CD14-positive monocyte (primary cell): ENCODE results near the gene MAGEF1. TPM values are rescaled to one million over a fixed set of nuclear protein-coding genes. Genes with fewer than 3 reads are reported as not detected.

Source experiments
- DNase-seq, 3 donors: peaks; one replicate each; pipeline ENCODE4 v3.0.0-alpha.2; 2011 to 2022
- H2AFZ ChIP-seq: 2 replicates; pipeline ENCODE4 v1.6.0; 2012; ENCODE audit warnings: mild to moderate bottlenecking, low read depth, low read length, inconsistent platforms; ENCODE audit not compliant: insufficient read depth, poor library complexity, severe bottlenecking
- H3K27ac ChIP-seq, 2 donors: 1 replicate in 1 of 2; 2 replicates in 1 of 2; pipeline ENCODE4 v1.5.1; 2012 to 2013; ENCODE audit warnings: low read length in 2 of 2, control low read depth in 1 of 2, inconsistent platforms in 1 of 2, low read depth in 1 of 2, mild to moderate bottlenecking in 1 of 2
- H3K27me3 ChIP-seq, 2 donors: one replicate each; pipeline versions ENCODE4 v1.6.0 to v1.6.1; 2011 to 2013; ENCODE audit warnings: low read length in 2 of 2; ENCODE audit not compliant: control insufficient read depth in 2 of 2, insufficient read depth in 2 of 2
- H3K36me3 ChIP-seq, 2 donors: replicated peaks in 1 of 2; 1 replicate in 1 of 2; 2 replicates in 1 of 2; pipeline versions ENCODE4 v1.5.1 to v1.6.1; 2012 to 2013; ENCODE audit warnings: low read length in 2 of 2, control low read depth in 1 of 2, inconsistent platforms in 1 of 2, mild to moderate bottlenecking in 1 of 2; ENCODE audit not compliant: insufficient read depth in 2 of 2, control insufficient read depth in 1 of 2
- H3K4me1 ChIP-seq, 2 donors: 1 replicate in 1 of 2; 2 replicates in 1 of 2; pipeline versions ENCODE4 v1.5.1 to v1.6.1; 2012 to 2013; ENCODE audit warnings: low read length in 2 of 2, control low read depth in 1 of 2, inconsistent platforms in 1 of 2, mild to moderate bottlenecking in 1 of 2, moderate library complexity in 1 of 2; ENCODE audit not compliant: insufficient read depth in 2 of 2, control insufficient read depth in 1 of 2
- H3K4me2 ChIP-seq: replicated peaks from 2 replicates; pipeline ENCODE3; 2012; ENCODE audit warnings: low read length, moderate library complexity, mild to moderate bottlenecking; ENCODE audit not compliant: poor library complexity, severe bottlenecking; ENCODE audit errors: extremely low read depth
- H3K4me3 ChIP-seq, 3 experiments: fragments of 200-600 bp in 1 of 3; sonication (generic) in 1 of 3; replicated peaks in 1 of 3; 1 replicate in 2 of 3; 2 replicates in 1 of 3; pipeline ENCODE4 v1.5.1; 2011 to 2013; ENCODE audit warnings: low read length in 3 of 3, mild to moderate bottlenecking in 3 of 3, control low read depth in 2 of 3, low read depth in 2 of 3, inconsistent platforms in 1 of 3, moderate library complexity in 1 of 3
- H3K79me2 ChIP-seq: 2 replicates; pipeline ENCODE4 v1.6.0; 2012; ENCODE audit warnings: mild to moderate bottlenecking, control low read depth, inconsistent platforms, low read length, moderate library complexity; ENCODE audit not compliant: insufficient read depth
- H3K9ac ChIP-seq: 2 replicates; pipeline ENCODE4 v1.6.0; 2017; ENCODE audit warnings: low read length, mild to moderate bottlenecking; ENCODE audit not compliant: insufficient read depth, poor library complexity, severe bottlenecking
- H3K9me3 ChIP-seq, 2 donors: replicated peaks in 1 of 2; 1 replicate in 1 of 2; 2 replicates in 1 of 2; pipeline versions ENCODE4 v1.5.1 to v1.6.1; 2012 to 2013; ENCODE audit warnings: low read length in 2 of 2, control low read depth in 1 of 2; ENCODE audit not compliant: control insufficient read depth in 1 of 2, insufficient read depth in 1 of 2
- H4K20me1 ChIP-seq: 2 replicates; pipeline ENCODE4 v1.6.0; 2012; ENCODE audit warnings: mild to moderate bottlenecking, low read length, control low read depth, moderate library complexity; ENCODE audit not compliant: insufficient read depth
- H3K27ac Mint-ChIP-seq, 7 donors: one replicate each; pipeline ENCODE4 v1.8.0; 2020; ENCODE audit warnings: mild to moderate bottlenecking in 7 of 7, mixed read lengths in 7 of 7, moderate library complexity in 6 of 7, inconsistent platforms in 2 of 7
- H3K27me3 Mint-ChIP-seq, 3 donors: one replicate each; pipeline ENCODE4 v1.8.0; 2021 to 2022; ENCODE audit warnings: low read depth in 3 of 3, mild to moderate bottlenecking in 3 of 3, mixed read lengths in 3 of 3, moderate library complexity in 3 of 3, inconsistent platforms in 1 of 3
- H3K36me3 Mint-ChIP-seq, 2 donors: one replicate each; pipeline ENCODE4 v1.8.0; 2020; ENCODE audit warnings: mixed read lengths in 2 of 2, inconsistent platforms in 1 of 2, mild to moderate bottlenecking in 1 of 2
- H3K4me1 Mint-ChIP-seq: one replicate; pipeline ENCODE4 v1.8.0; 2020; ENCODE audit warnings: mild to moderate bottlenecking, mixed read lengths
- H3K4me3 Mint-ChIP-seq, 2 donors: one replicate each; pipeline ENCODE4 v1.8.0; 2020; ENCODE audit warnings: mild to moderate bottlenecking in 2 of 2, mixed read lengths in 2 of 2, moderate library complexity in 1 of 2
- H3K9me3 Mint-ChIP-seq, 7 donors: one replicate each; pipeline ENCODE4 v1.8.0; 2020 to 2022; ENCODE audit warnings: mixed read lengths in 7 of 7, mild to moderate bottlenecking in 6 of 7, moderate library complexity in 6 of 7, inconsistent platforms in 2 of 7
- CTCF ChIP-seq: fragments of 200-600 bp; IDR thresholded peaks from one replicate; pipeline ENCODE4 v1.8.0; 2022; ENCODE audit warnings: antibody characterized with exemption, mild to moderate bottlenecking
- WGBS: methylation state at CpG from one replicate; pipeline ENCODE4 v1.1.5; 2013; ENCODE audit warnings: missing lambda C conversion rate; ENCODE audit not compliant: insufficient coverage; 5-methylcytosine and 5-hydroxymethylcytosine counted together
- intact Hi-C, 2 donors: fragments of 100-400 bp; cut with micrococcal nuclease; formaldehyde crosslinking; loops; one replicate each; pipeline versions ENCODE4 v1.15.0 to v1.15.1; 2023
- polyA plus RNA-seq, 3 donors: library from polyadenylated mRNA; depleted of rRNA in 1 of 3; unstranded in 2 of 3; stranded (reverse) in 1 of 3; fragments of 300-500 nt in 2 of 3; fragments of >200 nt in 1 of 3; fragmentation: Illumina TruSeq in 2 of 3; gene quantifications; 1 replicate in 2 of 3; 2 replicates in 1 of 3; pipeline ENCODE4 v1.2.3, GENCODE V29; 2012 to 2021

Gene MAGEF1
- polyA plus RNA-seq, 3 donors: 1.7 to 14.8 (median 12.2) TPM

- Histone ChIP-seq H3K27me3 (no peaks in the 10 kb centered on the region), H3K4me3 (no peak overlapping the region), H3K4me1 (peaks cover 54% of the 10 kb centered on the region in 2 donors), H3K27ac (no peak overlapping the region), H3K9me3 (no peaks in the 10 kb centered on the region), H3K9ac (no peak overlapping the region), H3K79me2 (no peaks in the 10 kb centered on the region), H2AFZ (no peak overlapping the region), H3K36me3 (no peaks in the 10 kb centered on the region), H3K4me2 (peak overlapping the region; percentile 66), H4K20me1 (no peaks in the 10 kb centered on the region)
- no peak for DNase-seq
- TF ChIP-seq CTCF: no peak
- intact Hi-C loops: no loop called here
- peaks cover 60% of the 10 kb centered on the region for H3K4me1 Mint-ChIP-seq
- H3K36me3 Mint-ChIP-seq: no peaks in the 10 kb centered on the region
- peaks cover 1 to 7% (median 7%) of the 10 kb centered on the region in 3 donors for H3K27me3 Mint-ChIP-seq
- no peak overlapping the region for H3K4me3 Mint-ChIP-seq
- peaks cover 0 to 3% (median 0%) of the 10 kb centered on the region in 7 donors for H3K9me3 Mint-ChIP-seq
- H3K27ac Mint-ChIP-seq: peak overlapping the region in 3 of 7 donors; percentile 0 to 45 (median 18)
- WGBS: 48% methylated on average over 2 of the region's 5 CpGs
These were observed 23.5 kb downstream of the MAGEF1 start for GRCh38 chr3:184688251-184688881.

GRCh38 chr3:184687363-184688015 is 24.4 kb downstream of the MAGEF1 start:
- Histone ChIP-seq H2AFZ (peak overlapping the region; percentile 57), H3K4me1 (peaks cover 53 to 54% of the 10 kb centered on the region in 2 donors), H3K9ac (no peak overlapping the region), H4K20me1 (no peaks in the 10 kb centered on the region), H3K27ac (peak overlapping the region in 1 of 2 donors; percentile 27), H3K36me3 (no peaks in the 10 kb centered on the region), H3K4me3 (peak overlapping the region in 2 of 3 experiments; percentile 4 to 52), H3K79me2 (no peaks in the 10 kb centered on the region), H3K9me3 (no peaks in the 10 kb centered on the region), H3K4me2 (peak overlapping the region; percentile 66), H3K27me3 (no peaks in the 10 kb centered on the region)
- peak overlapping the region; percentile 49 to 80 for H3K4me3 Mint-ChIP-seq
- DNase-seq: peak; percentile 38 to 65 (median 54)
- peaks cover 0 to 3% (median 0%) of the 10 kb centered on the region in 7 donors for H3K9me3 Mint-ChIP-seq
- H3K27ac Mint-ChIP-seq: peak overlapping the region in 3 of 7 donors; percentile 43 to 83 (median 64)
- intact Hi-C loops: no loop called here
- peaks cover 1 to 7% (median 5%) of the 10 kb centered on the region in 3 donors for H3K27me3 Mint-ChIP-seq
- 4% methylated on average over 5 of the region's 17 CpGs for WGBS
- peaks cover 58% of the 10 kb centered on the region for H3K4me1 Mint-ChIP-seq
- TF ChIP-seq CTCF: no peak
- H3K36me3 Mint-ChIP-seq: no peaks in the 10 kb centered on the region
